Tibial nerve (tissue), 4 donors: ENCODE measurements around the gene RNU6-1. TPM values are rescaled to one million over a fixed set of nuclear protein-coding genes. Genes with fewer than 3 reads are reported as not detected.

Experiments used
- DNase-seq, 2 donors: peaks; one replicate each; pipeline ENCODE4 v3.0.0-alpha.2; 2019; ENCODE audit warnings: low spot score in 2 of 2
- H3K27ac ChIP-seq, 4 donors: fragments of 200-600 bp; sonication (generic) in 3 of 4; one replicate each; pipeline ENCODE4 v1.5.1; 2017 to 2019; ENCODE audit warnings: mild to moderate bottlenecking in 1 of 4
- H3K27me3 ChIP-seq, 2 donors: fragments of 200-600 bp; sonication (generic) in 1 of 2; one replicate each; pipeline versions ENCODE4 v1.5.1 to v1.6.0; 2017 to 2019
- H3K36me3 ChIP-seq, 3 donors: fragments of 200-600 bp; sonication (generic); one replicate each; pipeline ENCODE4 v1.5.1; 2018 to 2019
- H3K4me1 ChIP-seq, 4 donors: fragments of 200-600 bp; sonication (generic) in 3 of 4; one replicate each; pipeline ENCODE4 v1.5.1; 2017 to 2019
- H3K4me3 ChIP-seq, 4 donors: fragments of 200-600 bp; sonication (generic) in 3 of 4; one replicate each; pipeline ENCODE4 v1.5.1; 2017 to 2019; ENCODE audit warnings: mild to moderate bottlenecking in 1 of 4, moderate library complexity in 1 of 4
- H3K9me3 ChIP-seq, 4 donors: fragments of 200-600 bp; sonication (generic) in 3 of 4; one replicate each; pipeline ENCODE4 v1.5.1; 2017 to 2019
- EP300 ChIP-seq, 2 donors: sonication (generic); formaldehyde crosslinking; IDR thresholded peaks; one replicate each; pipeline ENCODE4 v1.6.1; 2017; ENCODE audit warnings: antibody characterized with exemption in 2 of 2, mild to moderate bottlenecking in 1 of 2
- POLR2A ChIP-seq, 2 donors: fragments of 450-650 bp; IDR thresholded peaks; one replicate each; pipeline ENCODE4 v1.6.1; 2017; ENCODE audit warnings: antibody characterized with exemption in 2 of 2, mild to moderate bottlenecking in 2 of 2, moderate library complexity in 2 of 2
- WGBS, 2 donors: methylation state at CpG; one replicate each; pipeline ENCODE4 v1.1.5; 2018; 5-methylcytosine and 5-hydroxymethylcytosine counted together
- total RNA-seq, 4 donors: library from RNA; depleted of rRNA; stranded (reverse); fragments of >200 nt; gene quantifications; one replicate each; pipeline ENCODE4 v1.1.0, GENCODE V29; 2016
- TF ChIP-seq, protein P1 (sequence below), 5 experiments: fragments of 200-600 bp in 3 of 5; fragments of 450-650 bp in 2 of 5; sonication (generic) in 3 of 5; IDR thresholded peaks; one replicate each; pipeline ENCODE4 v1.5.1; 2016 to 2019; ENCODE audit warnings: antibody characterized with exemption in 5 of 5, mild to moderate bottlenecking in 3 of 5, moderate library complexity in 2 of 5

The RNU6-1 gene
- total RNA-seq, 4 donors from 2014 or later = not detected

DNA sequence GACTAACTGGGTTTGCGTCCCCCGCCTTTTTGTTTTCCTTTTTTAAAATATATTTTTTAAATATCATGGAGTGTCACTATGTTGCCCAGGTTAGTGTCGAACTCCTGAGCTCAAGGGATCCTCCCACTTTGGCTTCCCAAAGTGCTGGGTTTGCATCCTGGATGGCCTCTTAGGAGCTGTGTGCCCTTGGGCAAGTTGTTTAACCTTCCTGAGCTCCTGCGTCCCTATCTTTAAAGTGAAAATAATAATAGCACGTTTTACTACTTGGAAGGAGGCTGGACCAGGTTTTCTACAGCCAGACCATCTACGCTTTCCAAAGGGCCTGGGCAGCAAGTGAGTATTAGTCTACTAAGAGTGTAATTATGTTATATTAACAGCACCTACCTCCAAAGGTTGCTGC lies 44.2 kb upstream of the RNU6-1 start:
- no peak for TF ChIP-seq EP300 (IDR thresholded peaks at IDR 0.05)
- no peak for TF ChIP-seq POLR2A (IDR thresholded peaks at IDR 0.05)
- TF ChIP-seq, protein P1, sequence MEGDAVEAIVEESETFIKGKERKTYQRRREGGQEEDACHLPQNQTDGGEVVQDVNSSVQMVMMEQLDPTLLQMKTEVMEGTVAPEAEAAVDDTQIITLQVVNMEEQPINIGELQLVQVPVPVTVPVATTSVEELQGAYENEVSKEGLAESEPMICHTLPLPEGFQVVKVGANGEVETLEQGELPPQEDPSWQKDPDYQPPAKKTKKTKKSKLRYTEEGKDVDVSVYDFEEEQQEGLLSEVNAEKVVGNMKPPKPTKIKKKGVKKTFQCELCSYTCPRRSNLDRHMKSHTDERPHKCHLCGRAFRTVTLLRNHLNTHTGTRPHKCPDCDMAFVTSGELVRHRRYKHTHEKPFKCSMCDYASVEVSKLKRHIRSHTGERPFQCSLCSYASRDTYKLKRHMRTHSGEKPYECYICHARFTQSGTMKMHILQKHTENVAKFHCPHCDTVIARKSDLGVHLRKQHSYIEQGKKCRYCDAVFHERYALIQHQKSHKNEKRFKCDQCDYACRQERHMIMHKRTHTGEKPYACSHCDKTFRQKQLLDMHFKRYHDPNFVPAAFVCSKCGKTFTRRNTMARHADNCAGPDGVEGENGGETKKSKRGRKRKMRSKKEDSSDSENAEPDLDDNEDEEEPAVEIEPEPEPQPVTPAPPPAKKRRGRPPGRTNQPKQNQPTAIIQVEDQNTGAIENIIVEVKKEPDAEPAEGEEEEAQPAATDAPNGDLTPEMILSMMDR (IDR thresholded peaks at IDR 0.05) = no peak
- H3K27me3 ChIP-seq = no peaks in the 10 kb centered on the region
- no peaks in the 10 kb centered on the region for H3K36me3 ChIP-seq
- DNase-seq = no peak
- peaks cover 0 to 50% (median 20%) of the 10 kb centered on the region in 4 donors for H3K4me1 ChIP-seq
- WGBS, 2 donors = 70 to 71% methylated on average over 6 of the region's 6 CpGs
- H3K4me3 ChIP-seq = peak overlapping the region in 3 of 4 donors; percentile 19 to 50 (median 47)
- H3K9me3 ChIP-seq = no peaks in the 10 kb centered on the region
- H3K27ac ChIP-seq = peak overlapping the region; percentile 79 to 92 (median 88)

DNA sequence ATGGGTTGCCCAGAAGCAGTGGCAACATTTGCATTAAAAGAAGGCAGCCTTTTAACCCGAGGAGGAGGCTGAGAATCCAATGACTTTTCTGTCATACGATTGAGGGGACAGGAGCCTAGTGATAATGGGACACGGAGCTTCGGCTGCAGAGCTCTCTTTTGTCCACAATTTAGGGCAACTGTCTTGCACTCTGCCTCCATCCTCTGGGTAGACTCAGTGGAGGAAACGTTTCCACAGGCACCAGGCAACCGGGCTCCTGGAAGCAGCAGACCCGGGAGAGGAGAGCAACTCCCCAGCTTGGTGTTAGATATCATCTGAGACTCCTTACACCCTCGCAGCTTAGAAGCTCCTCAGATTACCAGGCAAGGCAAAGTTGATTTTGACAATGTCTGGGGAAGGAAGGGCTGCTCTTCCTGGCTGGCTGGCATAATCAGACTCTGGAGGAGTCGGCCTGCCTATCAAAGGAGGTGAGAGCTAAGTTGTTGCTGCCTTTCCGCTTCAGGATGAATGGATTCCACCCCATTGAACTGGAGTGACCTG lies 43.5 kb upstream of the RNU6-1 start:
- TF ChIP-seq, protein P1 (IDR thresholded peaks at IDR 0.05) = no peak
- no peak for TF ChIP-seq POLR2A (IDR thresholded peaks at IDR 0.05)

DNA sequence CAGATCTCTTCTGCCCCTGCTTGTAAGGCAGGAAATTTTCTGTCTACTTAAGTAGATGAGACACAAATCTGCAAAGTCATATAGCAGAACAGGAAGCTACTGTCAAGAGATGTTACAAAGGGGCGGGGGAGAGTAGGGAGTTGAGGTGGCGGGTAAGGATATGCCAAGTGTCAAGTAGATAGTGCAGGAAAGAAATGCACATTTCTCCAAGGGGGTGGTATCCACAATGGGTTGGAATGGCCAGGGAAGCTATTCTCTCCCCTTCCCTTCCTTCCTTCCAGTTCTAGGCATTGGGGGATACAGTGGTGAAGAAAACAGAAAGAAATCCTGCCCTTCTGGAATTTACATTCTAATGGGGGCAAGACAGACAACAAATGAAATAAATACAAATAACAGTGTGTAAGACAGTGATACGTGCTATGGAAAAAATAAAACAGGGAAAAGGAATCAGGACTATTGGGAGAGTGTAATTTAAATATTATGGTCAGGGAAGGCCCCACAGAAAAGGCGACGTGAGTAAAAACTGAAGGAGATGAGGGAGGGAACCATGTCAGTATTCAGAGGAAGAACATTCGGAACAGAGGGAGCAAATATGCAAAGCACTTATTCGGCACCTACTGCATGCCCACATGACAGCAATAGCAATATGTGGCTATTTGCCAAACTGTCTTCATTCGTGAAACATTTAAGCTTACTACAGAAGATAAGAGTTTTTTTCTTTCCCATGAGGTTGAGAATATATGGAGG lies 42.8 kb upstream of the RNU6-1 start:
- no peak for DNase-seq
- no peak overlapping the region for H3K4me3 ChIP-seq
- WGBS, 2 donors = 57 to 65% methylated on average over 8 of the region's 8 CpGs
- no peaks in the 10 kb centered on the region for H3K36me3 ChIP-seq
- H3K27ac ChIP-seq = peak overlapping the region; percentile 79 to 92 (median 88)
- H3K9me3 ChIP-seq = no peaks in the 10 kb centered on the region
- H3K4me1 ChIP-seq = peaks cover 0 to 50% (median 20%) of the 10 kb centered on the region in 4 donors
- H3K27me3 ChIP-seq = no peaks in the 10 kb centered on the region
- TF ChIP-seq POLR2A (IDR thresholded peaks at IDR 0.05) (no peak), EP300 (IDR thresholded peaks at IDR 0.05) (no peak)
- TF ChIP-seq, protein P1 (IDR thresholded peaks at IDR 0.05) = no peak

More for the DNA sequence above, 43.5 kb upstream of the RNU6-1 start:
- no peak for DNase-seq
- Histone ChIP-seq H3K27me3 (no peaks in the 10 kb centered on the region), H3K4me1 (peaks cover 0 to 50% (median 20%) of the 10 kb centered on the region in 4 donors), H3K27ac (peak overlapping the region; percentile 79 to 92 (median 88)), H3K36me3 (no peaks in the 10 kb centered on the region), H3K4me3 (no peak overlapping the region), H3K9me3 (no peaks in the 10 kb centered on the region)
- WGBS, 2 donors = 48 to 52% methylated on average over 10 of the region's 10 CpGs

DNA sequence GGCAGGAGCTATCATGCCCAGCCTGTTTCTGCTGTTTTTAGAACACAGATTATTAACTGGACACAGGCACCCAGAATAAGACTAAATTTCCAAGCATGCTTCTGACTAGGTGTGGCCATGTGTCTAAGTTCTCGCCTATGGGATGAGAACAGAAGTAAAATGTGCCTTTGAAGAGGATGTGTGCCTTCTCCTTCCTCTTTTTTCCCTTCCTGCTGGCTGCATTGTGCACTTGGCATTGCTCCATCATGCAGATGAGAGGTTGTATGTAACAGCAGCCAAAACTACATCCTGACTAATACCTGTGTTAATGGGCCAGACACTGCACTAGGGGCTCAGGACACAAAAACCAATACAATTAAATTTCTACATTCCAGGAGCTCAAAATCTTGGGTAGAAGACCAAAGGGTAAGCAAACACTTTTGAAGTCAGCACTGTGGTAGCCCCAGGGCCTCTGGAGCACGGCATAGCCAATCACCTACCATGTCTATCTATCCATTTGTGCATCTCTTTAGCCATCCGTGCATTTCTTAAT lies 40.9 kb upstream of the RNU6-1 start:
- no peaks in the 10 kb centered on the region for H3K36me3 ChIP-seq

More for the DNA sequence above, 40.9 kb upstream of the RNU6-1 start:
- Histone ChIP-seq H3K4me3 (no peak overlapping the region), H3K27ac (peak overlapping the region in 2 of 4 donors; percentile 6 to 41), H3K9me3 (no peaks in the 10 kb centered on the region), H3K4me1 (peaks cover 0 to 44% (median 20%) of the 10 kb centered on the region in 4 donors), H3K27me3 (no peaks in the 10 kb centered on the region)
- TF ChIP-seq EP300 (IDR thresholded peaks at IDR 0.05) = no peak
- TF ChIP-seq, protein P1 (IDR thresholded peaks at IDR 0.05) = no peak
- DNase-seq = no peak
- WGBS, 2 donors = 72 to 75% methylated on average over 3 of the region's 3 CpGs
